ENCODE results near the gene CRABP1.
A peak's percentile ranks its signal among the peaks of the same experiment; 100 is the strongest.

CRABP1 gene

DNA sequence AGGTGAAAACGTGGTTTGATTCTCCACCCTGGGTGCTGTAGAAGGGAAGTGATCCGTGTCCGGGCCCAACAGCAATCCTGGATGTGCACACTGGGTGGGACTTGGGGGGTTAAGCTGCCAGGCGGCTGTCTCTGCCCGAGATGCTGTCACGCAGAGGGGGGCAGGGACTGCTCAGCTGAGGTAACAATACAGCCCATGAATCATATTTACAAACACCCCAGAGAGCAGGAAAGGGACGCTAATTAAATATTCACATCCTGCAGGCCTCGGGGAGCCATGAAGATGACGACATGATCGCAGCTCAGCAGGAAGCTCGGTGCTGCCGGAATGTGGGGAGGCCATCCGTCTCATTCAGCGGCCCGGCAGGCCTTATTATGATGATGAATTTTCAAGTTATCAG, 17.9 kb upstream of the CRABP1 start:
- Histone ChIP-seq H3K4me3 (ENCODE audit: control insufficient read depth in 1 of 7, extremely low read depth in 1 of 7, insufficient read depth in 4 of 7, low read depth in 2 of 7, low read length in 6 of 7) (no peak overlapping the region), H3K27ac (ENCODE audit: insufficient read depth in 1 of 2, low read depth in 1 of 2, low read length in 2 of 2, poor library complexity in 1 of 2, severe bottlenecking in 2 of 2) (no peak overlapping the region), H3K27me3 (replicated peaks in 2 of 5; ENCODE audit: control insufficient read depth in 4 of 5, insufficient read depth in 5 of 5, low read length in 4 of 5) (no peaks in the 10 kb centered on the region), H3K36me3 (ENCODE audit: control insufficient read depth in 4 of 4, insufficient read depth in 4 of 4, low read length in 3 of 4) (no peaks in the 10 kb centered on the region), H3K4me1 (ENCODE audit: control extremely low read depth in 1 of 4, control insufficient read depth in 4 of 4, insufficient read depth in 4 of 4, low read length in 3 of 4) (peaks cover 0 to 7% (median 3%) of the 10 kb centered on the region in 4 experiments), H3K9me3 (ENCODE audit: control extremely low read depth in 1 of 5, control insufficient read depth in 4 of 5, insufficient read depth in 2 of 5, low read depth in 1 of 5, low read length in 4 of 5) (no peaks in the 10 kb centered on the region)
- 50% methylated on average over 2 of the region's 15 CpGs for WGBS (ENCODE audit: insufficient coverage)
- DNase-seq: no peak
- ChIA-PET CTCF (interaction anchor here (0.8 to 2.0 kb wide), 2 partner anchors 10 to 23 kb away, joined by 3 to 5 read pairs; partner anchors contain the start of gene SKIC8), POLR2A (no interaction called here)

DNA sequence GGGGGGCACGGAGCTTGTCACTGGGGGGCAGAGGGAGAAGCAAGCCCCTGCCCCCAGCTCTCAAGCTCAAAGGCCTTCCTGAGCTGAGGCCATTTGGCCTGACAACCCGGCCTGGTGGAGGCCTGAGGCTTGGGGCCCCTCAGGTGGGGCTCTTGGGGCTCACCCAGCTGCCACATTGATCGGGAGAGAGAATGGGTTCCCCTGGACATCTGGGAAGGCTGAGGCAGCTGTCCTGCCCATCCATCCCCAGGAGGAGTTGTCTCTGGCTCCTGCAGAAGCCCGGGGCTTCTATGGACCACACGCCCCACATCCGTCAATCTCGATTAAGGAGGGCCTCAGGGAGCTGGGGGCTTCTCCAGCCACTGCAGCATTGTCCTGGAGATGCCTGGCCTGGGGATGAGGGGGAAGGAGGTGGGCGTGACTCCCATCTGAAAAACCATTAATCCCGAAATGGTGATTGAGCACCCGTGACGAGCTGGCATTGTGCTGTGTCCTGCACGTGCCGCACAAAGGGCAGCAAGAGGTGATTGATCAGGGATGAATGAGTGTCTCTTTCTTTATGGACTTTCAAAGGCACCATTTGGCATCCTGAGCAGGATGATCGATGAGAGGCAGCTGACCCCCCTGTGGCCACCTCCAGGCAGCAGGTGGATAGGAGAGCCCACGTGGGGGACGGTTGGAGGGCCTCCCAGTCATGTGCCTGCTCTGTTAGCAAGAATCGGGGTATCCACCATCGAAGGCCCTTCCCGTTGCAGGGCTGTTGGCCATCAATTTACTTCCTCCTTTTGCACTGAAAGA, 17.2 kb upstream of the CRABP1 start:
- POLR2A ChIA-PET: no interaction called here
- 65% methylated on average over 13 of the region's 19 CpGs for WGBS (ENCODE audit: insufficient coverage)
- DNase-seq: peak in 2 of 3 donors; percentile 37 to 47
- Histone ChIP-seq H3K4me1 (ENCODE audit: control extremely low read depth in 1 of 4, control insufficient read depth in 4 of 4, insufficient read depth in 4 of 4, low read length in 3 of 4) (peaks cover 0 to 7% (median 3%) of the 10 kb centered on the region in 4 experiments), H3K27ac (ENCODE audit: insufficient read depth in 1 of 2, low read depth in 1 of 2, low read length in 2 of 2, poor library complexity in 1 of 2, severe bottlenecking in 2 of 2) (no peak overlapping the region), H3K36me3 (ENCODE audit: control insufficient read depth in 4 of 4, insufficient read depth in 4 of 4, low read length in 3 of 4) (no peaks in the 10 kb centered on the region), H3K9me3 (ENCODE audit: control extremely low read depth in 1 of 5, control insufficient read depth in 4 of 5, insufficient read depth in 2 of 5, low read depth in 1 of 5, low read length in 4 of 5) (no peaks in the 10 kb centered on the region), H3K27me3 (replicated peaks in 2 of 5; ENCODE audit: control insufficient read depth in 4 of 5, insufficient read depth in 5 of 5, low read length in 4 of 5) (no peaks in the 10 kb centered on the region), H3K4me3 (ENCODE audit: control insufficient read depth in 1 of 7, extremely low read depth in 1 of 7, insufficient read depth in 4 of 7, low read depth in 2 of 7, low read length in 6 of 7) (no peak overlapping the region)
- CTCF ChIA-PET: interaction anchor here (0.6 to 2.2 kb wide), 4 partner anchors 11 to 94 kb away, joined by 3 to 6 read pairs (median 4); partner anchors contain the start of gene SKIC8

DNA sequence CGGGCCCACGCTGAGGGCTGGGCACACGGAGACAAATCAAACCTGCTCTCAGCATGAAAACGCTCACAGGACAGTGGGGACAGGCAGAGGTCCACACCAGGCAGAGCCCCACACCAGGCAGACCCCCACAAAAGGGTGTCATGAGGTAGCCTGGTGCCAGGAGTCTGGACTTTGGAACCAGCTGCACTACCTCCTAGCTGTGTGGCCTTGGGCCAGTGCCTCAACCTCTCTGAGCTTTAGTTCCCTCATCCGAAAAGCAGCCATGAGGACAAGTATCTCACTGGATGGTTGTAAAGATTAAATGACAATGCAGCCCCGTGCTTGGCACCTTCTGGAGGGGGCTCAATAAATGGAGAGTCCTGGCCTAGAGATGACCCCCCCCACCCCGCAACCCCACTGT, 16.5 kb upstream of the CRABP1 start:
- Histone ChIP-seq H3K27ac (ENCODE audit: insufficient read depth in 1 of 2, low read depth in 1 of 2, low read length in 2 of 2, poor library complexity in 1 of 2, severe bottlenecking in 2 of 2) (no peak overlapping the region), H3K4me3 (ENCODE audit: control insufficient read depth in 1 of 7, extremely low read depth in 1 of 7, insufficient read depth in 4 of 7, low read depth in 2 of 7, low read length in 6 of 7) (no peak overlapping the region), H3K9me3 (ENCODE audit: control extremely low read depth in 1 of 5, control insufficient read depth in 4 of 5, insufficient read depth in 2 of 5, low read depth in 1 of 5, low read length in 4 of 5) (no peaks in the 10 kb centered on the region), H3K4me1 (ENCODE audit: control extremely low read depth in 1 of 4, control insufficient read depth in 4 of 4, insufficient read depth in 4 of 4, low read length in 3 of 4) (peaks cover 0 to 7% (median 3%) of the 10 kb centered on the region in 4 experiments), H3K27me3 (replicated peaks in 2 of 5; ENCODE audit: control insufficient read depth in 4 of 5, insufficient read depth in 5 of 5, low read length in 4 of 5) (no peaks in the 10 kb centered on the region), H3K36me3 (ENCODE audit: control insufficient read depth in 4 of 4, insufficient read depth in 4 of 4, low read length in 3 of 4) (no peaks in the 10 kb centered on the region)
- DNase-seq: no peak
- POLR2A ChIA-PET: no interaction called here
- CTCF ChIA-PET: interaction anchor here (0.6 to 2.2 kb wide), 3 partner anchors 12 to 93 kb away, joined by 3 to 6 read pairs (median 5); no protein-coding TSS in a partner anchor
- WGBS (ENCODE audit: insufficient coverage): 63% methylated on average over 7 of the region's 7 CpGs

DNA sequence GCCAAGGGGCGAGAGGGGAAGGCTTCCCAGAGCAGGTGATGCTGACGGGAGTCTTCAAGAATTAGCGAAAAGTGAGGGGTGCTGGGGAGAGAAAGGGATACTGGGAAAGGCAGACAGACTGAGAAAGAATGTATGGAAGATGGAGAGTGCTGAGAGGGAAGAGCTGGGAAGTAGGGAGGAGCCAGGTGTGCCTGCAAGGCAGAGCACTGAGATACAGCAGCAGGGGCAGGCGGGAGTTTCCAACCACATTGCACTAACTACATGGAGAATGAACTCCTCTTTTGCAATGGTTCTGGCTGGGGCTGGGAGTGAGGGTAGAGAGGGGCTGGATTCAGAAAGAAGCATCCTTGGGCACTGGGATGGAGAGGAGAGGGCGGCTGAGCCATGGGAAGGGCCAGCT, 16.0 kb upstream of the CRABP1 start:
- H3K36me3 ChIP-seq (ENCODE audit: control insufficient read depth in 4 of 4, insufficient read depth in 4 of 4, low read length in 3 of 4): no peaks in the 10 kb centered on the region
- 98% methylated on average over 5 of the region's 5 CpGs for WGBS (ENCODE audit: insufficient coverage)
- CTCF ChIA-PET: interaction anchor here (2.0 to 2.2 kb wide), 2 partner anchors 12 to 16 kb away, joined by 5 to 6 read pairs; no protein-coding TSS in a partner anchor
- H3K9me3 ChIP-seq (ENCODE audit: control extremely low read depth in 1 of 5, control insufficient read depth in 4 of 5, insufficient read depth in 2 of 5, low read depth in 1 of 5, low read length in 4 of 5): no peaks in the 10 kb centered on the region
- H3K27ac ChIP-seq (ENCODE audit: insufficient read depth in 1 of 2, low read depth in 1 of 2, low read length in 2 of 2, poor library complexity in 1 of 2, severe bottlenecking in 2 of 2): no peak overlapping the region
- no peak overlapping the region for H3K4me3 ChIP-seq (ENCODE audit: control insufficient read depth in 1 of 7, extremely low read depth in 1 of 7, insufficient read depth in 4 of 7, low read depth in 2 of 7, low read length in 6 of 7)
- DNase-seq: no peak
- H3K4me1 ChIP-seq (ENCODE audit: control extremely low read depth in 1 of 4, control insufficient read depth in 4 of 4, insufficient read depth in 4 of 4, low read length in 3 of 4): peaks cover 0 to 7% (median 3%) of the 10 kb centered on the region in 4 experiments
- no peaks in the 10 kb centered on the region for H3K27me3 ChIP-seq (replicated peaks in 2 of 5; ENCODE audit: control insufficient read depth in 4 of 5, insufficient read depth in 5 of 5, low read length in 4 of 5)
- POLR2A ChIA-PET: no interaction called here

DNA sequence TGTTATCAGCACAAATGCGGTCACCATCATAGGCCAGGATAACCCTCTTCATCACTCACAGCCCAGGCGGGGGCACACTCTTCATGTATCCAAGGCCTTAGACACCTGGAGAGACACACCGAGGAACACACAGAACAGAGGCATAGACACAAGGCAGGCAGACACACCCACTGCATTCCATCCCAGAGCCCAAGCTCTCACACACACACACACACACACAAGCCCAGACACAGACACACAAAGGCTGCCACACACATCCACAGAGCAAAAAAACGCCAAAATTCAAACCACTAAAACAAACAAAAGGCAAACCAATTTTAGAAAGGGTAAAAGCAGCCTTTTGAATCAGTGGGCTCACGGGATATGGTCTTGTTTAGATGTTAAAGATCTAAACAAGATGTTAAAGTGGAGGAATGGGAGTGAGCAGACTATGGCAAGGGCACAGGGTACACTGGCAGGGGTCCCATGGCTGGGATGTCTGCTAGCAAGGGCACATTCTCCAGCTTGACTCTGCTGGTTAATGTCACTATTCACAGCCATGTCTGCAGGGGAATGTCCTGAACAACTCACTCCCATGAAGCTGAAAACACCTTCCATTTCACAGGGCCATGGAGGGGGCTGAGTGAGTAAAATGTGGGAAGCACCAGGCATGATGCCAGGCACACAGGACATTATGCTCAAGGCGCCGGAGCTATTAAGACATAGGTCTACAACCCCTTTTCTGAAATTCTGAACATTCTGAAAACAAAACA, 14.9 kb upstream of the CRABP1 start:
- H3K4me1 ChIP-seq (ENCODE audit: control extremely low read depth in 1 of 4, control insufficient read depth in 4 of 4, insufficient read depth in 4 of 4, low read length in 3 of 4): peaks cover 0 to 11% (median 3%) of the 10 kb centered on the region in 4 experiments
- H3K9me3 ChIP-seq (ENCODE audit: control extremely low read depth in 1 of 5, control insufficient read depth in 4 of 5, insufficient read depth in 2 of 5, low read depth in 1 of 5, low read length in 4 of 5): no peaks in the 10 kb centered on the region
- no peak overlapping the region for H3K27ac ChIP-seq (ENCODE audit: insufficient read depth in 1 of 2, low read depth in 1 of 2, low read length in 2 of 2, poor library complexity in 1 of 2, severe bottlenecking in 2 of 2)
- no peak overlapping the region for H3K4me3 ChIP-seq (ENCODE audit: control insufficient read depth in 1 of 7, extremely low read depth in 1 of 7, insufficient read depth in 4 of 7, low read depth in 2 of 7, low read length in 6 of 7)
- DNase-seq: no peak
- H3K36me3 ChIP-seq (ENCODE audit: control insufficient read depth in 4 of 4, insufficient read depth in 4 of 4, low read length in 3 of 4): no peaks in the 10 kb centered on the region
- no peaks in the 10 kb centered on the region for H3K27me3 ChIP-seq (replicated peaks in 2 of 5; ENCODE audit: control insufficient read depth in 4 of 5, insufficient read depth in 5 of 5, low read length in 4 of 5)
- WGBS (ENCODE audit: insufficient coverage): 95% methylated on average over 6 of the region's 7 CpGs
- ChIA-PET POLR2A (no interaction called here), CTCF (interaction anchor here (0.6 to 1.4 kb wide), 2 partner anchors 13 to 128 kb away, joined by 3 read pairs; no protein-coding TSS in a partner anchor)

DNA sequence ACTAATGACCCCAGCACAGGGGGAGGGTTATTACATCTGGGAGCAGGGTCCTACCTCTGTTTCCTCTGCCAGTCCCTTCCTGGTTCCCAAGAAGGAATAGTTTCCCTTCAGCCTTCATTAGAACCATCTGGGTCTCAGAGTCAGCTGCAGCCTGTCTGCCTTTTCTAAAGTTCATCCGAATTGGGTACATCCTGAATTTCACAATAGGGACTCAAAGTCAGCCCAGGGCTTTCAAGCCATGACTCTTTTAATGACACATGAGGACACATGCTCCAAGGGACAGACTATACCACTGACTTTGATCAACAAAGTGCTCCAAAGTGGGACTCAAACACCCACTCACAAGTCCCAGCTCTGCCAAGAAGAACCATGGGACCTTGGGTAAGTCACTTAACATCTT, 12.7 kb upstream of the CRABP1 start:
- no peak for DNase-seq
- H3K36me3 ChIP-seq (ENCODE audit: control insufficient read depth in 4 of 4, insufficient read depth in 4 of 4, low read length in 3 of 4): no peaks in the 10 kb centered on the region

More for the DNA sequence above, 12.7 kb upstream of the CRABP1 start:
- H3K4me3 ChIP-seq (ENCODE audit: control insufficient read depth in 1 of 7, extremely low read depth in 1 of 7, insufficient read depth in 4 of 7, low read depth in 2 of 7, low read length in 6 of 7): no peak overlapping the region
- no peaks in the 10 kb centered on the region for H3K9me3 ChIP-seq (ENCODE audit: control extremely low read depth in 1 of 5, control insufficient read depth in 4 of 5, insufficient read depth in 2 of 5, low read depth in 1 of 5, low read length in 4 of 5)
- 79% methylated on average over 1 of the region's 1 CpG for WGBS (ENCODE audit: insufficient coverage)
- CTCF ChIA-PET: no interaction called here
- no peaks in the 10 kb centered on the region for H3K27me3 ChIP-seq (replicated peaks in 2 of 5; ENCODE audit: control insufficient read depth in 4 of 5, insufficient read depth in 5 of 5, low read length in 4 of 5)
- H3K27ac ChIP-seq (ENCODE audit: insufficient read depth in 1 of 2, low read depth in 1 of 2, low read length in 2 of 2, poor library complexity in 1 of 2, severe bottlenecking in 2 of 2): no peak overlapping the region
- POLR2A ChIA-PET: no interaction called here
- H3K4me1 ChIP-seq (ENCODE audit: control extremely low read depth in 1 of 4, control insufficient read depth in 4 of 4, insufficient read depth in 4 of 4, low read length in 3 of 4): peaks cover 0 to 11% (median 3%) of the 10 kb centered on the region in 4 experiments
